AG10803 (cell line): Measurements from ENCODE around the gene MAPK13.

Source experiments
- DNase-seq: peaks from one replicate; pipeline ENCODE4 v3.0.0; 2010; ENCODE audit warnings: low read depth
- H3K4me3 ChIP-seq: 2 replicates; pipeline ENCODE4 v1.5.1; 2011; ENCODE audit warnings: mild to moderate bottlenecking, low read length, control low read depth
- TF ChIP-seq, protein P1 (sequence below): conservative IDR thresholded peaks from 2 replicates; pipeline ENCODE4 v1.5.1; 2011; ENCODE audit warnings: mild to moderate bottlenecking, low read length, control low read depth, inconsistent platforms

Gene MAPK13

DNA sequence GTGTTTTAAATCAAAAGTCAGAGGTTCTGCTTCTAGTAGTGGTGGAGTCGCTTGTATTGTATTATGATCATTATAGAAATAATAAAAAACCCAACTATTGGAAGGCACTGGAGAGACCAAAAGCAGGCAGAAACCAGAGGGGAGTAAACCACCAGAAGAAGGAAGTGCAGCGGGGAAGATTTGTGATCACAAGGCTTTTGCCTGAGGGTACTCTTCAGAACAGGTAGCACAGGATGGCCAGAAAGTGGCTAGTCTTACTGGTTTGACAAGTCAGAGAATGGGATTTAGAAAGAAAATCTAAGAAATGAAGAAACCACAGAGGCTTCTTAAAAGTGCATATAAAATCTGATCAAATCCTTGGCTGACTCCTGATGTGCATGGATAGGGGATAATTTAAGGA is 24.0 kb downstream of the MAPK13 start:
- TF ChIP-seq, protein P1, sequence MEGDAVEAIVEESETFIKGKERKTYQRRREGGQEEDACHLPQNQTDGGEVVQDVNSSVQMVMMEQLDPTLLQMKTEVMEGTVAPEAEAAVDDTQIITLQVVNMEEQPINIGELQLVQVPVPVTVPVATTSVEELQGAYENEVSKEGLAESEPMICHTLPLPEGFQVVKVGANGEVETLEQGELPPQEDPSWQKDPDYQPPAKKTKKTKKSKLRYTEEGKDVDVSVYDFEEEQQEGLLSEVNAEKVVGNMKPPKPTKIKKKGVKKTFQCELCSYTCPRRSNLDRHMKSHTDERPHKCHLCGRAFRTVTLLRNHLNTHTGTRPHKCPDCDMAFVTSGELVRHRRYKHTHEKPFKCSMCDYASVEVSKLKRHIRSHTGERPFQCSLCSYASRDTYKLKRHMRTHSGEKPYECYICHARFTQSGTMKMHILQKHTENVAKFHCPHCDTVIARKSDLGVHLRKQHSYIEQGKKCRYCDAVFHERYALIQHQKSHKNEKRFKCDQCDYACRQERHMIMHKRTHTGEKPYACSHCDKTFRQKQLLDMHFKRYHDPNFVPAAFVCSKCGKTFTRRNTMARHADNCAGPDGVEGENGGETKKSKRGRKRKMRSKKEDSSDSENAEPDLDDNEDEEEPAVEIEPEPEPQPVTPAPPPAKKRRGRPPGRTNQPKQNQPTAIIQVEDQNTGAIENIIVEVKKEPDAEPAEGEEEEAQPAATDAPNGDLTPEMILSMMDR, result no peak
- no peak for DNase-seq
- no peak overlapping the region for H3K4me3 ChIP-seq

DNA sequence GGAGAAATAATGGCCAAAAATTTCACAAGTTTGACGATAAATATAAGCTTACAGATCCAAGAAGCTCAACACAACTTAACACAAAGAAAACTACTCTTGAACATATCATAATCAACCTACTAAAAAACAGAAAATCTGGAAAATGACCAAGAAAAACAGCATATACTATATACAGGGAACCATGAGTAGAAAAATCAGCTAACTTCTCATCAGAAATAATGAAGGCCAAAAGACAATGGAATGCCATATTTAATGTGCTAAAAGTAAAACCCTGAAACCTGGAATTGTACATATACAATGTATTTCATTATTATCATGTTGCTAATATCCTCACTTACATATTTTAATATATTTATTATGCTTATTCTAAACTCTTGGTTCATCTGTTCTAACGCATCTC is 25.3 kb downstream of the MAPK13 start:
- TF ChIP-seq, protein P1, result no peak
- no peak for DNase-seq
- H3K4me3 ChIP-seq, result no peak overlapping the region

DNA sequence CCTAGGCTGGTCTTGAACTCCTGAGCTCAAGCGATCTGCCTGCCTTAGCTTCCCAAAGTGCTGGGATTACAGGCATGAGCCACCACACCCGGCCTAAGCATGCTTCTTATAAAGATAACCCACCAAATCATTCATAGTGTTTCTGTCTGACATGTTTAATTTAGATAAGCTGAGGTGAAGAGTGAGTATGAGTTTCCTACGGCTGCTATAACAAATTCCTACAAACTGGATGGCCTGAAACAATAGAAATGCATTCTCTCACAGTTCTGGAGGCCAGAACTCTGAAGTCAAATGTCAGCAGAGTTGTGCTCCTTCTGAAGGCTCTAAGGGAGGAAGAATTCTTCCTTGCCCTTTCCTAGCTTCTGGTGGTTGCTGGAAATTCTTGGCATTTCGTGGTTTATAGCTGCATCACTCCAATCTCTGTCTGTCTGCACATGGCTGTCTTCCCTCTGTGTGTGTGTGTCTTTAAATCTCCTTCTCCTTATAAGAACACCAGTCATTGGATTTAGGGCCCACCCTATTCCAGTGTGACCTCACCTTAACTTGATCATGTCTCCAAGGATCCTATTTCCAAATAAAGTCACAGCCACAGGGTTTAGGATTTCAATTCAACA is 29.9 kb downstream of the MAPK13 start:
- TF ChIP-seq, protein P1, result no peak
- peak; percentile 66 for DNase-seq
- no peak overlapping the region for H3K4me3 ChIP-seq

DNA sequence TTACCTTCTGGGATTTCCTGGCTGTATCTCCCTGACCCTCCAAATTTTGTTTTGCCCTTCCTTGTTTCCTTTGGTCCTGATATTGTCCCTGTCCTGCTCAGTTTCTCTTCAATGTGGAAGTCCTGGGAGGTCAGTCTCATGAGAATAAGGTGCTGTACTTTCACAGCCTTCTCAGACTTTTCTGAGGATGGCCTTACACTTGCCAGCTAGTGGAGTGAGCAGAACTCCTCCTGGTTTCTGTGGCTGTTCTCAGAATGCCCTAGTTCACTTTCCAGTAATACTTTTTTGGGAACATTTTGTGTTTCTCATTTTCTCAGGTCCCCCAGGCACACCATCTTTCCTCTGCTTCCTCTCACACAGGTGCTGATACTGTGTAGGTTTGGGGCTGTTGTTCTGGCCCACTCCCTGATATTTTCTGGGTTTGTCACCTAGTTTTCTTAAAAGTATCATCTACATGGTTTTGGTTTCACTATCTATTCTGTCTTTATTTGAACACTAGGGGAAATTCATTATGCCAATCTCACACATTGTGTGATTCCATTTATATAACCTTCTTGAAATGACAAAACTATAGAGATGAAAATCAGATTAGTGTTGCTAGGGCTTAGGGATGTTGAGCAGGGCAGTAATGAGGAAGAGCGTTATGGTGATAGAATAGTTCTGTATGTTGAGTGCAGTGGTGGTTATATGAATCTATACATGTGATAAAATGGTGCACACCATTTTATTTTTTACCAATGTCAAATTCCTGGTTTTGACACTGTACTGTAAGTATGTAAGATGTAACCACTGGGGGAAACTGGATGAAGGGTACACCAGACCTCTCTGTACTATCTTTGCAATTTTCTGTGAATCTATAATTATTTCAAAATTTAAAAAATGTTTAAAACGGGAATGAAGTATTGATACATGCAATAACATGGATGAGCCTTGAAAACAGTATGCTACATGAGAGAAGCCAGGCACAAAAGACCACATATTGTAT is 39.0 kb downstream of the MAPK13 start:
- TF ChIP-seq, protein P1, result no peak
- no peak for DNase-seq
- no peak overlapping the region for H3K4me3 ChIP-seq

DNA sequence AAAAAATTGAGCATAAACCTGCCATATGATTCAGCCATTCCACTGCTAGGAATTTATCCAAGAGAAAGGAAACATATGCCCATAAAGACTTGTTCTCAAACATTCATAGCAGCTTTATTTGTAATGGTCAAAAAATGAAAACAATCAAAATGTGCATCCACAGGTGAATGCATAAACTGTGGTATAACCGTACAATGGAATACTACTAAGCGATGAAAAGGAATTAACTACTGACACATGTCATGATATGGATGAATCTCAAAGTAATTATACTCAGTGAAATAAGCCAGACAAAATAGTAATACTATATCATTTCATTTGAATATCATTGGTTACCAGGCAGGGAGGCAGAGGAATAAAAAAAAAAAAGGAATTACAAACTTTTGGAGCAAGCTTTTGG is 40.4 kb downstream of the MAPK13 start:
- H3K4me3 ChIP-seq, result no peak overlapping the region
- no peak for DNase-seq
- TF ChIP-seq, protein P1, result no peak

DNA sequence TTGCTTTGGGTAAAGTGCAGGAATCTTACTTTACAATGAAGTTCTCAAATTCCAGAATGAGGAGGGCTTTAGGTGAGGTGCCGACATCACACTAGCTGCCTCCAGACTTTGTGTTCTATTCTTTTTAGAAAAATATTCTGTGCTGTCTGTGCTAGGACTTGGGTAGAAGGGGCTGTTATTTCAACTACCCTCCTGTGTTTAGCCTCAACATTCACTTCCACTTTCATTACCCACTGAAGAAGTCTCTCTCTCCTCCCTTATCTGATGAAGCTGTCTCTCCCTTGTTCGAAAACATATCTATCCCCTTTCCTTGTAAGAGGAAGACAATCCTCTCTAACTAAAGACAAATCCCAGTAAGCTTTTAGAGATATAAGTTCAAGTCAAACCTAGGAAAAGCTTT is 41.3 kb downstream of the MAPK13 start:
- TF ChIP-seq, protein P1, result no peak
- no peak for DNase-seq
- no peak overlapping the region for H3K4me3 ChIP-seq

DNA sequence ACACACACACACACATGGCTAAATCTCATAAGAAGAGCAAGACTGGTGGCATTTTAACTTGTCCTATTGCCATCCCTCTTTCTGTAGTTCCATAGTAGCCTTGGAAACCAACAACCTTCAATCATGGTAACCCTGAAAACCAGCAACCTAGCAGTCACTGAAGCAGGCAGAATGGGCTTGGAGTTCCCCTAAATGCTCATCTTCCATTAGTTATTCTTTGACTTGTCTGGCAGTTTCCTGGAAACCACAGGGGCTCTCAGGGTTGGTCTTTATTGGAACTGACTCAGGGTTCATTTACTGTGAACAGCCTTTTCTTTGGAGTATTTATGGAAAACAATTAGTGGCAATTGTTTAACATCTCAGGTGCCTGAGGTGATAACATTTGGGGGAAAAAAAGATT is 46.9 kb downstream of the MAPK13 start:
- TF ChIP-seq, protein P1, result no peak
- DNase-seq, result no peak
- H3K4me3 ChIP-seq, result no peak overlapping the region
